Epidermal melanocyte (primary cell): Measurements from ENCODE around the gene HMGCL.
"Not testable (repeated sequence)": the region's sequence is repeated elsewhere in the genome, so short reads cannot be mapped to it uniquely, and the experiment has no call there.

Experiments used
- DNase-seq: peaks from one replicate; pipeline ENCODE4 v3.0.0; 2011; ENCODE audit warnings: low spot score; ENCODE audit not compliant: insufficient read length

Gene HMGCL

GRCh38 chr1:23826590-23826989 lies 1.4 kb upstream of the HMGCL start:
- not testable (repeated sequence) for DNase-seq

- DNase-seq, result no peak
Measured at GRCh38 chr1:23825762-23826522, 713 bp upstream of the HMGCL start.

GRCh38 chr1:23824711-23825075 lies 536 bp downstream of the HMGCL start:
- no peak for DNase-seq

- no peak for DNase-seq
Measured at GRCh38 chr1:23823767-23824166, 1.5 kb downstream of the HMGCL start.

GRCh38 chr1:23817633-23818032 lies 7.6 kb downstream of the HMGCL start:
- no peak for DNase-seq

- DNase-seq, result no peak
Measured at GRCh38 chr1:23816906-23817305, 8.3 kb downstream of the HMGCL start.

GRCh38 chr1:23816361-23816760 lies 8.9 kb downstream of the HMGCL start:
- DNase-seq, result no peak

- DNase-seq, result no peak
Measured at GRCh38 chr1:23814016-23814415, 11.2 kb downstream of the HMGCL start.

GRCh38 chr1:23810818-23811540 lies 14.2 kb downstream of the HMGCL start:
- no peak for DNase-seq

GRCh38 chr1:23809751-23810171 lies 15.5 kb downstream of the HMGCL start:
- DNase-seq, result peak; percentile 71

- DNase-seq, result no peak
Measured at GRCh38 chr1:23807453-23807852, 17.8 kb downstream of the HMGCL start.

GRCh38 chr1:23806280-23806679 lies 18.9 kb downstream of the HMGCL start:
- no peak for DNase-seq

- DNase-seq, result no peak
Measured at GRCh38 chr1:23805025-23805424, 20.2 kb downstream of the HMGCL start.

GRCh38 chr1:23804183-23804835 lies 20.9 kb downstream of the HMGCL start:
- no peak for DNase-seq

- DNase-seq, result no peak
Measured at GRCh38 chr1:23803674-23804073, 21.6 kb downstream of the HMGCL start.

GRCh38 chr1:23802809-23803342 lies 22.4 kb downstream of the HMGCL start:
- DNase-seq, result not testable (repeated sequence)

GRCh38 chr1:23801876-23802275 lies 23.4 kb downstream of the HMGCL start:
- DNase-seq, result no peak

GRCh38 chr1:23801338-23801748 lies 23.9 kb downstream of the HMGCL start:
- no peak for DNase-seq

GRCh38 chr1:23800400-23801337 lies 24.6 kb downstream of the HMGCL start, which contains the start of gene GALE:
GALE (minus strand) TSS chr1:23800754; CDS start chr1:23799007, 1,747 bp downstream.
- DNase-seq, result peak; percentile 98

- peak; percentile 59 for DNase-seq
Measured at GRCh38 chr1:23799570-23800399, 25.4 kb downstream of the HMGCL start.
